ENCODE data around the gene RIGI.

The RIGI gene

GRCh38 chr9:32487981-32488380, 38.0 kb downstream of the RIGI start:
- H3K27ac ChIP-seq (ENCODE audit: low read depth, low read length): no peak overlapping the region
- H3K36me3 ChIP-seq (ENCODE audit: low read length): no peaks in the 10 kb centered on the region
- no peaks in the 10 kb centered on the region for H4K20me1 ChIP-seq (ENCODE audit: low read depth, low read length)
- no peak overlapping the region for H3K4me2 ChIP-seq (ENCODE audit: low read depth, low read length, poor library complexity, severe bottlenecking)
- no peaks in the 10 kb centered on the region for H3K79me2 ChIP-seq (ENCODE audit: insufficient read depth, low read length)
- no peaks in the 10 kb centered on the region for H3K9me2 ChIP-seq (replicated peaks; ENCODE audit: insufficient read depth, low read length)
- no peak for TF ChIP-seq EZH2phosphoT487 (conservative IDR thresholded peaks at IDR 0.05; ENCODE audit: low read length)
- no peak for TF ChIP-seq CTCF (IDR thresholded peaks at IDR 0.05; ENCODE audit: insufficient read depth, low read length, poor library complexity, severe bottlenecking)
- H3F3A ChIP-seq (ENCODE audit: insufficient read depth): no peaks in the 10 kb centered on the region
- H3K27me3 ChIP-seq (ENCODE audit: low read length): no peaks in the 10 kb centered on the region
- H3K9ac ChIP-seq (ENCODE audit: low read length): no peak overlapping the region
- no peaks in the 10 kb centered on the region for H3K9me3 ChIP-seq (ENCODE audit: insufficient read depth, low read length)
- H3K4me3 ChIP-seq (ENCODE audit: insufficient read depth, low read length, poor library complexity, severe bottlenecking): no peak overlapping the region
- H2AFZ ChIP-seq (ENCODE audit: low read depth, low read length, severe bottlenecking): no peak overlapping the region

- Histone ChIP-seq H3K4me3 (ENCODE audit: insufficient read depth, low read length, poor library complexity, severe bottlenecking) (no peak overlapping the region), H3K4me2 (ENCODE audit: low read depth, low read length, poor library complexity, severe bottlenecking) (no peak overlapping the region), H3K9ac (ENCODE audit: low read length) (no peak overlapping the region), H4K20me1 (ENCODE audit: low read depth, low read length) (no peaks in the 10 kb centered on the region), H3F3A (ENCODE audit: insufficient read depth) (no peaks in the 10 kb centered on the region), H3K36me3 (ENCODE audit: low read length) (no peaks in the 10 kb centered on the region), H2AFZ (ENCODE audit: low read depth, low read length, severe bottlenecking) (no peak overlapping the region), H3K27ac (ENCODE audit: low read depth, low read length) (no peak overlapping the region), H3K9me3 (ENCODE audit: insufficient read depth, low read length) (no peaks in the 10 kb centered on the region), H3K27me3 (ENCODE audit: low read length) (no peaks in the 10 kb centered on the region), H3K9me2 (replicated peaks; ENCODE audit: insufficient read depth, low read length) (no peaks in the 10 kb centered on the region), H3K79me2 (ENCODE audit: insufficient read depth, low read length) (no peaks in the 10 kb centered on the region)
- TF ChIP-seq CTCF (IDR thresholded peaks at IDR 0.05; ENCODE audit: insufficient read depth, low read length, poor library complexity, severe bottlenecking) (no peak), EZH2phosphoT487 (conservative IDR thresholded peaks at IDR 0.05; ENCODE audit: low read length) (no peak)
Observed at GRCh38 chr9:32486839-32487562, 39.0 kb downstream of the RIGI start.

GRCh38 chr9:32483343-32483742, 42.7 kb downstream of the RIGI start:
- TF ChIP-seq CTCF (IDR thresholded peaks at IDR 0.05; ENCODE audit: insufficient read depth, low read length, poor library complexity, severe bottlenecking): no peak
- TF ChIP-seq EZH2phosphoT487 (conservative IDR thresholded peaks at IDR 0.05; ENCODE audit: low read length): no peak
- H3K27ac ChIP-seq (ENCODE audit: low read depth, low read length): no peak overlapping the region
- H3K36me3 ChIP-seq (ENCODE audit: low read length): no peaks in the 10 kb centered on the region
- no peaks in the 10 kb centered on the region for H3K9me3 ChIP-seq (ENCODE audit: insufficient read depth, low read length)
- H3K79me2 ChIP-seq (ENCODE audit: insufficient read depth, low read length): no peaks in the 10 kb centered on the region
- H3K27me3 ChIP-seq (ENCODE audit: low read length): no peaks in the 10 kb centered on the region
- H4K20me1 ChIP-seq (ENCODE audit: low read depth, low read length): no peaks in the 10 kb centered on the region
- H3K4me3 ChIP-seq (ENCODE audit: insufficient read depth, low read length, poor library complexity, severe bottlenecking): no peak overlapping the region
- no peaks in the 10 kb centered on the region for H3F3A ChIP-seq (ENCODE audit: insufficient read depth)
- H3K9ac ChIP-seq (ENCODE audit: low read length): no peak overlapping the region
- no peak overlapping the region for H3K4me2 ChIP-seq (ENCODE audit: low read depth, low read length, poor library complexity, severe bottlenecking)
- no peak overlapping the region for H2AFZ ChIP-seq (ENCODE audit: low read depth, low read length, severe bottlenecking)
- no peaks in the 10 kb centered on the region for H3K9me2 ChIP-seq (replicated peaks; ENCODE audit: insufficient read depth, low read length)

Data from SU-DHL-6 (cell line).